ENCODE results near the gene NEU4.
"Not testable (repeated sequence)": the region's sequence is repeated elsewhere in the genome, so short reads cannot be mapped to it uniquely, and the experiment has no call there.

Gene NEU4

GRCh38 chr2:241808721-241809382 is at the start of gene NEU4:
Gene NEU4 (plus strand): TSS chr2:241809193. CDS start chr2:241814485, 5,292 bp downstream.
- no peak for DNase-seq

DNA sequence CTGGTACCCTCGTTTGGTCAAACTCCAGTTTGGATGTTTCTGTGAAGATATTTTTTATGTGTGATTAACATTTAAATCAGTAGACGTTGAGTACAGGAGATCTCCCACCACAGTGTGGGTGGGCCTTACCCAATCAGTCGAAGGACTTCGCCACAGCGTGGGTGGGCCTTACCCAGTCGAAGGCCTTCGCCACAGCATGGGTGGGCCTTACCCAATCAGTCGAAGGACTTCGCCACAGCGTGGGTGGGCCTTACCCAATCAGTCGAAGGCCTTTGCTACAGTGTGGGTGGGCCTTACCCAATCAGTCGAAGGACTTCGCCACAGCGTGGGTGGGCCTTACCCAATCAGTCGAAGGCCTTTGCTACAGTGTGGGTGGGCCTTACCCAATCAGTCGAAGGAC is 49.1 kb upstream of the NEU4 start:
- not testable (repeated sequence) for DNase-seq

- no peak for DNase-seq
Measured at GRCh38 chr2:241760301-241760771, 48.7 kb upstream of the NEU4 start.

- no peak for DNase-seq
Measured at GRCh38 chr2:241762321-241762932, 46.6 kb upstream of the NEU4 start.

- no peak for DNase-seq
Measured at GRCh38 chr2:241762933-241763369, 46.0 kb upstream of the NEU4 start.

DNA sequence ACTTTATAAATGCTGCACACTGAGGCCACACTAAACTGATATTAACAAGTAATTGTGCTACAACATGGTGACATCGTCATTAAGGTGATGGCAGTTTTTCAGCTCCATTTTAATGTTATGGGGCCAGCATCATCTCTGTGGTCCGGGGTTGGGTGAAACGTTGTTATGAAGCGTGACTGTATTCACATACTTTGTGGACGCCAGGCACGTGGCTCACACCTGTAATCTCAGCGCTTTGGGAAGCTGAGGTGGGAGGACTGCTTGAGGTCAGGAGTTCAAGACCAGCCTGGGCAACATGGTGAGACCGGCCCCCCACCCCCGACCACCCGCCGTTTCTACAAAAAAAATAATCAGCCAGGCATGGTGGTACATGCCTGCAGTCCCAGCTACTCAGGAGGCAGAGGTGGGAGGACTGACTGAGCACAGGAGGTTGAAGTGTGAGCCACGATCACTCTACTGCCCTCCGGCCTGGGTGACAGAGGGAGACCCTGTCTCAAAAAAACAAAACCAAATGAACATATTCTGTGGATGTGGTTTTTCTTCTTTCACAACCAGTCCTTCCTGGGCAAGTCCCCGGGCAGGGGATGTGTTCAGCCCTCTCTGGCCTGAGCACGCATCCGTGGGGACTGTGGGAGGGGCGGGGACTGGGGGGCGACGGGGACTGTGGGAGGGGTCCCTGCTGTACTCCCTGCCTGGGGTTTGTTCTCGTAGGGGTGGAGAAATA is 45.3 kb upstream of the NEU4 start:
- no peak for DNase-seq

- no peak for DNase-seq
Measured at GRCh38 chr2:241764275-241765241, 44.4 kb upstream of the NEU4 start.

GRCh38 chr2:241767464-241768250 is 41.3 kb upstream of the NEU4 start:
- no peak for DNase-seq

- DNase-seq = no peak
Measured at GRCh38 chr2:241768251-241768711, 40.7 kb upstream of the NEU4 start.

GRCh38 chr2:241768850-241769249 is 40.1 kb upstream of the NEU4 start:
- DNase-seq = no peak

DNA sequence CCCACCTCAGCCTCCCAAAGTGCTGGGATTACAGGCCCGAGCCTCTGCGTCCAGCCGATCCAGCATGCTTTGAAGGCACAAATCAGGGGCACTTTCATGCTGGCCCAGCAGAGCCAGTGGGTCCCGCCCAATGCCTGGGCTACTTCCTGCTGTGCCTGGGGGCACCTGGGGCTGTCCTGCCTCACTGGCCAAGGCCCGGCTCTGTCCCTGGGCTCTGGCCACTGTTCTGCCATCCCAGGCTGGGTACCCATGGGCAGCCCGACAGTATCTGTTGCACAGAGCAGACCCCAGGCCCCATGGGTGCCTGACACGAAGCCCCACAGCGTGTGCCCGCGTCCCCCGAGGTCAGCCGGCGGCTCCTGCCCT is 39.2 kb upstream of the NEU4 start:
- no peak for DNase-seq

- DNase-seq = no peak
Measured at GRCh38 chr2:241770185-241770935, 38.6 kb upstream of the NEU4 start.

DNA sequence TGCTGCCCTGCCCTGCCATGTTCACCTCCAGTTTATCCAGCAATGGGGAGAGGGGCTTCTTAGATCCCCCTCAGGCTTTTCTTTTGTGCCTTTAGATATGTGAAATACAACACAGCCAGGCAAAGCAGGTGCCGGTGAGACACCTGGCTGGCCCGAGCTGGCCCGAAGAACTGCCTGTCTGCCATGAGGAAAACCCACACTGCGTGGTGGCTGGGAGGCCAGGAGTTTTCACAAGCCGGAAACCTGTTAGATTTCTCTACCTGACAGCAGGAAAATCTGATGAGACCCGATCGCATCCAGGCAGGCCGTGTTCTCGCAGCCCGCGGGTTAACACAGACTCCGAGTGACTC is 38.1 kb upstream of the NEU4 start:
- no peak for DNase-seq

DNA sequence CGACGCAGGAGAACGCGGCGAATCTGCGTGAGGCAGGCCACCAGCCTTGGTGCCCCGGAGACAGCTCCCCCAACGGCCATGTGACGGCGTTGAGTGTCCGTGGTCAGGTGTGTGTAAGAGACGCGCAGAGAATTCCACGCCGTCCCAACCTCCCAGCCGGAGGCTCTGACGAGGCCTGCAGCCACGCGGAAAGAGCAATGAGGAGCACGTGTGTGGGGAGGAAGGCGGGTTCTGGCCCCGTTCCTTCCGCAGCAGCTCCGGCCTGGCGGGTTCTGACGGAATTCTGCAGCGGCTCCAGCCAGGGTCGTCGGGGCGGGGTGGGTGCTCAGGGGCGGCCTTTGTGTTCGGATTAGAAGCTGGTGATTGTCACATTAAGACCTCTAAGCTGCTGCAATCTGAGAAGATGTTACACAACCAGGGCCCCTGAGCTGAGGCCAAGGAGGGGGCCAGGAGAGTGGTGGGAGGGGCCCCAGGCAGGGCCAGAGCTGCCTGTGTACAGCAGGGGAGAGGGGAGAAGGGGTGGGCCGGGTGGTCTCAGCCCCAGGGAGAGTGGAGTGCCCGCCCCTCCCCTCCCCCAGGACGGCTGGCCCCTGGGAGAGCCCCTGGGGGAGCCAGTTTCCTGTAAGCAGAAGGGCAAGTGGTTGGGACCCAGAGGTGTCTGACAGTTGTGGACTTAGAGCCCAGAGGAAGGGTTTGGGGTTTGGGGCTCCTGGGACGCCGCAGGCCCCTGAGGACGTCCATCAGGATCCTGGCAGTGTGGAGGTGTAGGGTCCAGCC is 37.5 kb upstream of the NEU4 start:
- DNase-seq = no peak

DNA sequence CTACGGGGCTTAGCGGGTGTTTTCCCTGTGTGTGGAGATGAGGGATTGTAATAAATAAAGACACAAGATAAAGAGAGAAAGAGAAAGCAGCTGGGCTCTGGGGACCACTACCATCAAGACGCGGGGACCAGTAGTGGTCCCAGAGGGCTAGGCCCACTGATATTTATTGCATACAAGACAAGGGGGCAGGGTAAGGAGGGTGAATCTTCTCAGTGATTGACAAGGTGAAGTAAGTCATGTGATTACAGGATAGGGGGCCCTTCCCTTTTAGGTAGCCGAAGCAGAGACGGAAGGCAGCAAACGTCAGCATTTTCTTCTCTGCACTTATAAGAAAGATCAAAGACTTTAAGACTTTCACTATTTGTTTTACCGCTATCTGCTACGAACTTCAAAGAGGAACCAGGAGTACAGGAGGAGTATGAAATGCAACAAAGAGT is 36.9 kb upstream of the NEU4 start:
- DNase-seq = no peak

DNA sequence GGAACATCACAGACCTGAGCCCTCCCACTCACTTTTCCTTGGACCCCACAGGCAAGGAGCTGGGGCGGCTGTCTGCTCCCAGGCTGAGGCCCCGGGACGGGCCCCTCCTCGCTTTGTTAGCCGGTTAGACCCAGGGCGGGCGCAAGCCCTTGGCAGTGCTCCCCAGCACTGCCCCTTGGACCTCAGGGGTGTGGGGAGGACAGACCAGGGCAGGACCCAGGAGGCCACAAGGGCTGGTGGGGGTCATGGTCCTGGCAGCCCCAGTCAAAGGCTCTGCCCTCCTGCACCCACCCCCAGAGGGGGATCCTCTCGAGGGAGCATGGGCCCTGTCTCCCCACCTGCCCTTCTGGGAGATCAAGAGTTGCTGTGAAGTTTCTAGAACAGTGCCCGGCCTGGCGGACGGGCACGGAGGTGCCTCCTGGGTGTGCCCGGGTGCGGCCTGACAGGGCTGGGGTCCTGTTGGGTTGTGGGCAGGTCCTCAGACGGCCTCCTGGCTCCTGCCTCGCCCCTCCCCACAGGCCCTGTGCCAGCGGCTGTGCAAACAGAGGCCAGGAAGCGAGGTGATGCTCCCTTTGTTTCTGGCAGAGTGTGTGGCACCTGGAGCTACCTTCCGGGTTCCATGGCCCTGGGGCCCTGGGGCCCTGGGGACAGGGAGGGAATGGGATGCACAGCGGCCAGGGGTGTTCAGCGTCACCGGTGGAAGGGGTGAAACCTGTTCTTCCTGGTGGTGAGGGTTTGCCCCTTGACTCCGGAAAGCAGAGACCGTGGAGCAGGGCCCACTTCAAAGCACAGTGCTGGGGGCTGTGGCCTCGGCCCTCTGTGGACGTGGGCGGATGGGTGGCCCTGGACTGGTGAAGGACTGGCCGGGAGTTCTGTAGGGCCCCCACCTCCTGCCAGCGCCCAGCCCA is 35.2 kb upstream of the NEU4 start:
- no peak for DNase-seq

DNA sequence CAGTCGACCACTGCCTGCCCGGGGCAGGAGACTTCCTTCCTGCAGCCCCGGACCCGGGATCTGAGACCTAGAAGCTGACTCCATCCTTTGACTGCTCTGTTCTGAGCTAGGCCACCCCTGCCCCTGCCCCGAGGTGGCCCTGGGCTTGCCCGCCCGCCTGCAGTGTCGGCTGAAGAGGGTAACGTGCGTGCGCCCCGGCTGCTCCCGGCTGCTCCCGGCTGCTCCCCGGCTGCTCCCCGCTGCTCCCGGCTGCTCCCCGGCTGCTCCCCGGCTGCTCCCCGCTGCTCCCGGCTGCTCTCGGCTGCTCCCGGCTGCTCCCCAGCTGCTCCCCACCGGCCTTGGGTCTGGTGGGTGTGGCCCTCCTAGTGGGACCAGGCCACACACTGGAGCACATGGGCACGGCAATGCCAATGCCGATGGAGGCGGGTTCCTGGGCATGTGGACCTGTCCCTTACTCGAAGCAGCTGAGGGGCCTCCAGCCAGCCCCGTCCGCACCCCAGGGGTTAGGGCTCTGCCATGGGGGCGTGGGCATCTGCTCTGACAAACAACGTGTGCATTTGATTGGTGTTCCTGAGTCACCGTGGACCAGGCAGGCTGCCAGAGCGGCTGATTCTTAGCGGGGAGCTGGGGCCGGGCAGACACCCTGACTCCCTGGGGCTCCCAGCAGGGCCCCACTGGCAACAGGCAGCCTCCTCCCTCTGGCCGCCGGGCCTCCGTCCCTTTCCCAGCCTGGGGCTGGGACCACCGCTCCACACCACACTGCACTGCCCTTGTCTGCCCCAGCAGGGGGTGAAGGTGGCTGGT is 34.4 kb upstream of the NEU4 start:
- no peak for DNase-seq
